ENCODE data around the gene SYDE1.

- no peak for TF ChIP-seq CTCF (IDR thresholded peaks at IDR 0.05; ENCODE audit: poor library complexity, severe bottlenecking)
- TF ChIP-seq POLR2AphosphoS5 (IDR thresholded peaks at IDR 0.05) = no peak
- TF ChIP-seq EP300 (conservative IDR thresholded peaks at IDR 0.05; ENCODE audit: poor library complexity, severe bottlenecking) = no peak
Measured at GRCh38 chr19:15141143-15141542, 33.9 kb downstream of the SYDE1 start.

Measured in neural cell (in vitro differentiated cells).